Measurements from ENCODE around the gene ZNF664.

ZNF664 gene

DNA sequence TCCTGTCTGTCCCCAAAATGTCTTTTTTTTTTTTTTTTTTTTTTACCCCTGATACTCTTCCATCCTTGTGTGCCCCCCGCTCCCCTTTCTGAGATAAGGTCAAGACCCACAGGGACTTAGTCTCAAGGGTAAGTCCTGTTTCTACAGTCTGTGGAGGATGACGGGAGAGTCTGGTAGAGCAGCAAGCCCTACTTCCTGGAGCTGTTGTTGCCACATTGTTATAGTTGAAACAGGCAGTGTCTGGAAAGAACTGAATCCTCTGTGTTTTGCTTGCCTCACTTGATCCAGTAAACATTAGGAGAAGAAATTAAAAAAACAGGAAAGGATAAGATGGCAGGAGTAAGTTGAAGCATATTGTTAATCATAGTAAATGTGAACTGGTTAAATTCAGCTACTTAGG lies 45.5 kb downstream of the ZNF664 start:
- Histone ChIP-seq H3K4me2 (ENCODE audit: low read length) (no peak overlapping the region), H3K4me3 (ENCODE audit: low read length) (no peak overlapping the region), H2AFZ (ENCODE audit: low read depth, low read length) (no peak overlapping the region), H3K36me3 (replicated peaks; ENCODE audit: low read depth, low read length) (peaks cover 16% of the 10 kb centered on the region), H3K9ac (ENCODE audit: low read length) (no peak overlapping the region), H3K27ac (ENCODE audit: low read length) (no peak overlapping the region), H3K27me3 (ENCODE audit: low read depth, low read length) (no peaks in the 10 kb centered on the region), H3K9me3 (ENCODE audit: insufficient read depth, low read length) (no peaks in the 10 kb centered on the region), H4K20me1 (ENCODE audit: insufficient read depth, low read length) (no peaks in the 10 kb centered on the region), H3K79me2 (ENCODE audit: low read length) (no peaks in the 10 kb centered on the region), H3K4me1 (ENCODE audit: low read length) (peaks cover 14% of the 10 kb centered on the region)
- TF ChIP-seq EZH2phosphoT487 (IDR thresholded peaks at IDR 0.05; ENCODE audit: low read depth) (no peak), CTCF (IDR thresholded peaks at IDR 0.05; ENCODE audit: low read depth, low read length) (no peak)

- Histone ChIP-seq H3K9ac (ENCODE audit: low read length) (no peak overlapping the region), H4K20me1 (ENCODE audit: insufficient read depth, low read length) (no peaks in the 10 kb centered on the region), H3K4me2 (ENCODE audit: low read length) (no peak overlapping the region), H2AFZ (ENCODE audit: low read depth, low read length) (no peak overlapping the region), H3K27me3 (ENCODE audit: low read depth, low read length) (no peaks in the 10 kb centered on the region), H3K79me2 (ENCODE audit: low read length) (no peaks in the 10 kb centered on the region), H3K9me3 (ENCODE audit: insufficient read depth, low read length) (no peaks in the 10 kb centered on the region), H3K36me3 (replicated peaks; ENCODE audit: low read depth, low read length) (peaks cover 12% of the 10 kb centered on the region), H3K27ac (ENCODE audit: low read length) (no peak overlapping the region), H3K4me3 (ENCODE audit: low read length) (no peak overlapping the region), H3K4me1 (ENCODE audit: low read length) (peaks cover 8% of the 10 kb centered on the region)
- TF ChIP-seq EZH2phosphoT487 (IDR thresholded peaks at IDR 0.05; ENCODE audit: low read depth) (no peak), CTCF (IDR thresholded peaks at IDR 0.05; ENCODE audit: low read depth, low read length) (no peak)
Observed at GRCh38 chr12:124019115-124019514, 46.1 kb downstream of the ZNF664 start.

DNA sequence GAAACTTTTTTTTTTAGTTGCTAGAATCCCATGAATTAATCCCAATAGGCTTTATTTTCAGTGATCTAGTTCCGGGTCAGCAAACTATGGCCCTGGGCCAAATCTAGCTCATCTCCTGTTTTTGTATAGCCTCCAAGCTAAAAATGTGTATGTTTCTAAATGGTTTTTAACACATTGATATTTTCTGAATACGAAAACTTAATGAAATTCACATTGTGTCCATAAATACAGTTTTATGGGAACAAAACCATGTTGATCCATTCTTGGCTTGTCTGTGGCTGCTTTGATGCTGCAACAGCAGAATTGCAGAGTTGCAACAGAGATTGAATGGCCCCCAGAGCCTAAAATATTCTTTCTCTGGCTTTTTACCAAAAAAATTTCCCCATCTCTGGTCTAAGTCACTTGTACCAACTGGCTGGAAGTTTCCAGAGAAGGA lies 47.5 kb downstream of the ZNF664 start:
- TF ChIP-seq EZH2phosphoT487 (IDR thresholded peaks at IDR 0.05; ENCODE audit: low read depth) (no peak), CTCF (IDR thresholded peaks at IDR 0.05; ENCODE audit: low read depth, low read length) (no peak)
- Histone ChIP-seq H3K27ac (ENCODE audit: low read length) (no peak overlapping the region), H3K4me1 (ENCODE audit: low read length) (no peaks in the 10 kb centered on the region), H3K36me3 (replicated peaks; ENCODE audit: low read depth, low read length) (no peaks in the 10 kb centered on the region), H3K4me3 (ENCODE audit: low read length) (no peak overlapping the region), H2AFZ (ENCODE audit: low read depth, low read length) (no peak overlapping the region), H3K9me3 (ENCODE audit: insufficient read depth, low read length) (no peaks in the 10 kb centered on the region), H4K20me1 (ENCODE audit: insufficient read depth, low read length) (no peaks in the 10 kb centered on the region), H3K9ac (ENCODE audit: low read length) (no peak overlapping the region), H3K27me3 (ENCODE audit: low read depth, low read length) (no peaks in the 10 kb centered on the region), H3K79me2 (ENCODE audit: low read length) (no peaks in the 10 kb centered on the region), H3K4me2 (ENCODE audit: low read length) (no peak overlapping the region)

DNA sequence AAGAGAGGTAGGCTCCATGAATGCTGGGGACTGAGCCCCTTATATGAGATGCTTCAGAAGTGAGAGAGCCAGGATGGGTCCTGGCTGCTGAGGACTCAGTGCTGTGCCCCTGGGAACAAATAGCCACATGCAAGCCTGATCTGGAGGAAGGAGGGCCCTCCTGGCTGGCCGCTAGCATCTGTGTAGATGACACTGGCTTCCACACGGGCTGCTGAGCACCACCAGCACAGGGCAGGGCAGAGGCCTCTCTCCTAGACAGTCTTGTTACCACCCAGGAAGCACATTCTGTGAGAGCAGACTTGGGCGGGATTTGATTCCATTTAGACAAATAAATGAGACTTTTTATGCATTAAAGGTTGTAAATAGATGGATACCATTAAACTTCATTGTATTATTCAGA lies 48.0 kb downstream of the ZNF664 start:
- H3K27me3 ChIP-seq (ENCODE audit: low read depth, low read length), result no peaks in the 10 kb centered on the region
- no peak overlapping the region for H3K27ac ChIP-seq (ENCODE audit: low read length)
- no peaks in the 10 kb centered on the region for H3K79me2 ChIP-seq (ENCODE audit: low read length)
- H3K9me3 ChIP-seq (ENCODE audit: insufficient read depth, low read length), result no peaks in the 10 kb centered on the region
- H3K9ac ChIP-seq (ENCODE audit: low read length), result no peak overlapping the region
- H3K36me3 ChIP-seq (replicated peaks; ENCODE audit: low read depth, low read length), result no peaks in the 10 kb centered on the region
- no peak overlapping the region for H3K4me2 ChIP-seq (ENCODE audit: low read length)
- no peaks in the 10 kb centered on the region for H4K20me1 ChIP-seq (ENCODE audit: insufficient read depth, low read length)
- H3K4me3 ChIP-seq (ENCODE audit: low read length), result no peak overlapping the region
- H3K4me1 ChIP-seq (ENCODE audit: low read length), result no peaks in the 10 kb centered on the region
- no peak overlapping the region for H2AFZ ChIP-seq (ENCODE audit: low read depth, low read length)
- TF ChIP-seq CTCF (IDR thresholded peaks at IDR 0.05; ENCODE audit: low read depth, low read length) (no peak), EZH2phosphoT487 (IDR thresholded peaks at IDR 0.05; ENCODE audit: low read depth) (no peak)
